Fibroblast of skin of abdomen (primary cell): ENCODE measurements around the gene GOLGA8M.
"Not testable (repeated sequence)": the region's sequence is repeated elsewhere in the genome, so short reads cannot be mapped to it uniquely, and the experiment has no call there.

Experiments
- DNase-seq: peaks from one replicate; pipeline ENCODE4 v3.0.0-alpha.2; 2013

GOLGA8M gene

DNA sequence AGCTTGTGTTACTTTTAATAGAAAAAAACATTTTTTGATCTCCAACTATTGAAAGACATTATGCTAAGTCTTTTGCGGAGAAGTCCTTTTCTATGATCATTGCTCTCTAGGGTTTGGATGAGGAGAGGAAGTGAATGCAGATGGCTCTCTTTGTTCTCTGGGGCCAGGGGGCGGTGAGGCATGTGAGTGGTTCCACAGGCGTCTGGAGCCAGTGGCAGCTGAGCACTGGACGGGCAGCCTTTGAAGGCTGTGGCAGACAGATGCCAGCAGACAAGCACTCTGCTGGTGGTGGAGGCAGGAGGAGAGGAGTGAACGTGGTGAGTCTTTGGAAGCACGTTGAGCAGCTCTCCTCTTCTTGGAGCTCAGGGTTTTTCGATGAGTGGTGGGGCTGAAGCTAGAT, 51.5 kb downstream of the GOLGA8M start:
- DNase-seq: not testable (repeated sequence)

DNA sequence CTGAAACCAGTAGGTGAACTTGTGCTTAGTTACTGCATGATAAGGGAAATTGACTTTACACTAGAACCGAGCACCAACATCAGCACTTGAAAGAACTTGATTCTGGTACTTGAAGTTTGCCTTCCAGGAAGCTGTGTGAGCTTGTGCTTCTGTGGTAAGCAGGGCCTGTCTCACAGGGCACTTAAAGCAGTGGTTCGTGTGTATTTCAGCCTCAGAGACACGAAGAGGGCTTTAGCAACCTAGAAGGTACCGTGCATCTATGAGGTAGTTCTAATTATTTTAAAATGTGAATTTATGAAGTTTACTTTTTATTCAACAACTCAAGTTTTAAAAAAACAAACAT, 56.2 kb downstream of the GOLGA8M start:
- not testable (repeated sequence) for DNase-seq

DNA sequence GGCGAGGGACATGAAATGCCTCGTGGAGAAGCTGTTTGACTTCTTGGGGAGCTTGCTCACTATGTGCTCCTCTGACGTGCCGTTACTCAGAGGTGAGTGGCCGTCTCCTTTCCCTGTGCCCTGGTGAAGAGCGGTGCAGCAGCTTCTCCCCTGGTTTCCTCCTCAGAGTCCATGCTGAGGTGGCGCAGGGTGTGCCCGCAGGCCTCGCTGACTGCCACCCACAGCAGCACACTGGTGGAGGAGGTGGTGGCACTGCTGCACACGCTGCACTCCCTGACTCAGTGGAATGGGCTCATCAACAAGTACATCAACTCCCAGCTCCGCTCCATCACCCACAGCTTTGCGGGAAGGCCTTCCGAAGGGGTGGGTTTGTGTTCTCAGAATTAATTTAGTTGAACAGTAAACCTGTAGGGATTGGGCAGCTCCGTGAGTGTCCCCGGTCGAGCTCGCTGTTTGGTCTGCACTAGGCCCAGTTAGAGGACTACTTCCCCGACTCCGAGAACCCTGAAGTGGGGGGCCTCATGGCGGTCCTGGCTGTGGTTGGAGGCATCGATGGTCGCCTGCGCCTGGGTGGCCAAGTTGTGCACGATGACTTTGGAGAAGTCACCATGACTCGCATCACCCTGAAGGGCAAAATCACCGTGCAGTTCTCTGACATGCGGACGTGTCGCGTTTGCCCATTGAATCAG, 56.7 kb downstream of the GOLGA8M start:
- not testable (repeated sequence) for DNase-seq

DNA sequence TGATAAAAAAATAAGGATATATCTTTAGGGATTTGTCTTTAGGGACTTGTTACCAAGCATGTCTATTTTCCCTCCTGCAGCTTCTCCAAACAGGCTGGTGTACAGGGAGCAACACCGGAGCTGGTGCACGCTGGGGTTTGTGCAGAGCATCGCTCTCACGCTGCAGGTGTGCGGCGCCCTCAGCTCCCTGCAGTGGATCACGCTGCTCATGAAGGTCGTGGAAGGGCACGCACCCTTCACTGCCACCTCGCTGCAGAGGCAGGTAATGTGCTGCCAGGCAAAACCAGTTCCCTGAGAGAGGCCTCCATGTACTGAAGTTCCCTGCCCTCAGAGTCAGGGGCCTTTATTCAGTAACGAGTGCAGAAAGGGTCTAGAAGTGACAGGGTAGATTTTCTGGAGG, 58.0 kb downstream of the GOLGA8M start:
- not testable (repeated sequence) for DNase-seq

DNA sequence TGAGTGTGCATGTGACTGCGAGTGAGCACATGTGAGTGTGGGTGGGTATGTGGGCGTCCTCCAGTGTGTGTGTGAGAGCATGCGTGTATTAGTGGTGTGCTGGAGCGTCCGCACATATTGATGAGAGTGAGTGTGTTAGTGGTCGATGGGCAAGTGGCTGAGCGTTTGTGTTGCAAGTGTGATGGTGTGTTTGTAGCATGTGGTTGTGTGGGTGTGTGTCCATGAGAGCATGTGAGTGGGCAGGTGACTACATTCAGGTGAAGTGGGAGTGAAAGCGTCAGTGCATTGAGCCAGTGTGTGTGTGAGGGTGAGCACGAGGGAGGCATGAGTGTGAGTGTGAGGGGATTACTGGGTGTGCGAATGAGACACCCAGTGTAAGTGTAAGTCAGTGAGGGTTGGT, 59.7 kb downstream of the GOLGA8M start:
- not testable (repeated sequence) for DNase-seq
